Astrocyte of the spinal cord (primary cell): ENCODE results near the gene F8.

Experiments used
- DNase-seq: peaks from one replicate; pipeline ENCODE4 v3.0.0; 2011; ENCODE audit warnings: low read depth, low spot score
- H3K4me3 ChIP-seq: 2 replicates; pipeline ENCODE4 v1.5.1; 2011; ENCODE audit warnings: low read depth, mild to moderate bottlenecking, low read length, moderate library complexity
- CTCF ChIP-seq: IDR thresholded peaks from 2 replicates; pipeline ENCODE4 v1.5.1; 2012; ENCODE audit warnings: low read depth, mild to moderate bottlenecking, low read length, inconsistent platforms
- in situ Hi-C: cut with HindIII; loops from 2 replicates; pipeline ENCODE4 v1.10.0; 2017; ENCODE audit warnings: low sequenced_read_pairs

The F8 gene

DNA sequence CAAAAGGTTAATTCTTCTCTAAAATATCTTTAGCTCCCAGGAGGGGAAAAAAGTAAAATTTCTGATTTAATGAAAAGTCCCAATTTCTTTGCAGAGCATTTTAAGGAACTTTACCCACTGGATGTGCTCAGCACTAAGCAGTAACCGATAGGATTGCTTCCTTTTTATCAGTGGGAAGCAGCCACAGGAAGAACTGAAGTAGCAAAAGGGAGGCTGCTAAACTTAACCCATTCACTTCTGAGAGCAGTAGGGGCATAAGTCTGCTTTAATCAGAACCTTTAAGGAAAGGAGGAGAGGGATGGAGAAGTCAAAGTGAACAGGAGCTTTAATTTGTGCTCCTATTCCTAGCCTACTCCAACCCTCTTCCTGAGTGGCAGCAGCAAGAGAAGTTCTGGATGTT is at the start of gene F8:
Gene F8, minus strand, starts transcription at position 139 of the 400 bp plus-strand sequence. CDS start 171 bp downstream, outside the sequence.
- TF ChIP-seq CTCF: no peak
- no peak for DNase-seq
- H3K4me3 ChIP-seq: no peak within 1 kb of the TSS
- in situ Hi-C loops: no loop called here

DNA sequence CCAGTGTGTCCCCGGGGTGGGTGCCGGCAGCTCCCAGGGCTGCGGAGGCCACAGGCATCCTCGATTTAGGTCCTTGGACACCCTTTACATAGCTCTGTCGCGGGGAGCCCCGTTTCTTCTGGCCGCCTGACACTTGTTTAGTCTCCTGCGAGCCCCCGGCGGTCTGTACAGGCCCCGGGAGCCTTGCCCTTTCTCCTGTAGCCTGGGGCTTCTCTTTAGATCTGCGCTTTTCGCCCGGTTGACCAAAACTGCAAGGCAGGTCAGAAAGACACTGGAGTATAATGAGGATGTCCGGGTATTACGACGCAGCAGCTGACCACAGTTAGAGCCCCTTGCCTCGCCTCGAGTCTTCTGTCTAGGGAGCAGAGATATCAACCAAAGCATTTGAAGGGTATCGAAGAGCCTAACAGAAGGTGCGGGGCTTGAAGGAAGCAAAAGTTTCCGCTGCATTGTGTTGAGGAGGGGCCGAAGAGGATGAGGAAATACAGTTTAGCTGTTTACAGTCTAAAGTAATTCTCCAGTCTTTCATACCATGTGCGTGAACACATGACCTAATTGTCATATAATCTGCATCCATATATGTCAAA is 49.3 kb upstream of the F8 start:
- in situ Hi-C loops: no loop called here
- no peak for TF ChIP-seq CTCF
- H3K4me3 ChIP-seq: peak overlapping the region; percentile 74
- no peak for DNase-seq

DNA sequence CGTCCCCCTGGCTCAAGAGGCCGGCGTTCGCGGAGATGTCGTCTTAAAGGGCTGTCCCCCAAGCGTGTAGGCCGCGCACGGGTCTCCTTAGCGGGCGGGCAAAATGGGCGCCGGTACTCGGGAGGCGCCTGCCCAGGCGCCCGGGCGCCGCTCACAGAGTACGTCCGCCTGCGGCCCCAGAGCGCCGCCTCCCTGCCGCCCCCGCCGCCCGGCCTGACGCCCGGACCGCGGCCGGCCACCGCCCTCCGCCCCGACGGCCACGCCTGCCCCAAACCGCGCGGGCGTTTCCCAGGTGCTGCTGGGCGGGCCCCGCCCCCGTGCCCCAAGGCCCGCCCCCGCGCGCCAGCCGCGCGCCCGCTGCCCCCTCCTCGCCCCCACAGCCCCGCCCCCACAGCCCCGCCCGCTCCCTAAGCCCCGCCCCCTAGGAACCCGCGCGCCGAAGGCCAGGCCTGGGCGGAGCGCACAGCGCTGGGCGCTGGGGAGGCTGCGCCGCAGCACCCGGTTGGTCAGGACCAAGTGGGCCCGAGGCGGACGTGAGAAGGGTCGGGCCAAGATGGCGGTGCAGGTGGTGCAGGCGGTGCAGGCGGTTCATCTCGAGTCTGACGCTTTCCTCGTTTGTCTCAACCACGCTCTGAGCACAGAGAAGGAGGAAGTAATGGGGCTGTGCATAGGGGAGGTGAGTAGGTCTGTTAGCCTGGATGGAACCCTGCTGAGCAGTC is 48.6 kb upstream of the F8 start, which contains the start of the genes BRCC3, CMC4 and MTCP1:
Gene BRCC3, plus strand, starts transcription at position 534 of the 719 bp plus-strand sequence. Its CDS starts 20 bp downstream, at position 554.
Gene CMC4, minus strand, starts transcription at position 162 of the 719 bp plus-strand sequence. CDS start 7,113 bp downstream, outside the sequence.
Gene MTCP1, minus strand, starts transcription at position 162 of the 719 bp plus-strand sequence. CDS start 5,126 bp downstream, outside the sequence.
- peak within 1 kb of the TSS; percentile 74 for H3K4me3 ChIP-seq
- DNase-seq: peak; percentile 77
- in situ Hi-C loops: no loop called here
- no peak for TF ChIP-seq CTCF

DNA sequence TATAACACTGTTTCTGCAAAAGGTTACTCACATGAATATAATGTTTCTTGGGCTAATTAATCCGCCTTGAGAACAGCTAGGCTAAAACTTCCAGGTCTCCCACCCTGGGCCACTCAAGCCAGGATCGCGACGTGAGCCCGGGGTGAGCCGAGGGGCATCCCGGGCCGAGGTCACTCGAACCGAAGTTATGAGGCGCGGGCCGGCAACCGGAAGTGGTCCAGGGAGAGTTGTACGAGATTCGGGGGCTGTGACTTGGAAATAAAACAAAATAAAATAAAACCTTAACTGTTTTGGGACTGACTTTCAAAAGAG is 48.1 kb upstream of the F8 start:
- H3K4me3 ChIP-seq: peak overlapping the region; percentile 58
- DNase-seq: no peak
- no peak for TF ChIP-seq CTCF
- in situ Hi-C loops: no loop called here

DNA sequence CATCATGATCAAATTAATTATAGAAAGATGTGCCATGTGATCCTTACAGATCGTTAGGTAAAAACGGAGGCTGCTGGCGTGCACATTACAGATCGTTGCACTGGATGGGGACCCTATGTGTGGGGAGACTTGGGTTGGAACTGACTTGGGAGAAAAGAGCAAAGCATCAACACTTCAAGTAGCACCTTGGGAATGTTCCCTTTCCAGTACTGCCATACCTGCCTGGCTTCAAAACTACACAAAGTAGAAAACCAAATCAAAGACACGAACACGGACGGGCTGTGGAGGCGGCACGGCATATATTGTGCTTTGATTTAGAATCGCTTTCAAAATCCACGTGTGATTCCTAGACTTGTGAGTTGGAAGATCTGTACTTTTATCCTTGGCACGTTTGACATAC is 47.5 kb upstream of the F8 start:
- in situ Hi-C loops: no loop called here
- DNase-seq: no peak
- H3K4me3 ChIP-seq: peak overlapping the region; percentile 58

GRCh38 chrX:155069414-155069813 is 46.9 kb upstream of the F8 start:
- in situ Hi-C loops: no loop called here
- DNase-seq: no peak
- H3K4me3 ChIP-seq: peak overlapping the region; percentile 58
- TF ChIP-seq CTCF: no peak

More for the DNA sequence above, 47.5 kb upstream of the F8 start:
- TF ChIP-seq CTCF: no peak
